Renal cortex interstitium (tissue), 11 donors: ENCODE measurements around the gene MAP7. TPM values are rescaled to one million over a fixed set of nuclear protein-coding genes. Genes with fewer than 3 reads are reported as not detected.

Source experiments
- DNase-seq, 11 donors: peaks; one replicate each; pipeline ENCODE4 v3.0.0-alpha.2; 2013; ENCODE audit warnings: low read depth in 9 of 11, low spot score in 4 of 11; ENCODE audit errors: extremely low read depth in 1 of 11
- polyA plus RNA-seq, 3 donors: library from polyadenylated mRNA; unstranded; fragments of 120-200 nt; gene quantifications; one replicate each; pipeline ENCODE4 v1.2.1, GENCODE V29; 2013; ENCODE audit not compliant: insufficient read length in 3 of 3

MAP7 gene
- polyA plus RNA-seq, 3 donors: 32.4 to 45.4 (median 32.5) TPM

DNA sequence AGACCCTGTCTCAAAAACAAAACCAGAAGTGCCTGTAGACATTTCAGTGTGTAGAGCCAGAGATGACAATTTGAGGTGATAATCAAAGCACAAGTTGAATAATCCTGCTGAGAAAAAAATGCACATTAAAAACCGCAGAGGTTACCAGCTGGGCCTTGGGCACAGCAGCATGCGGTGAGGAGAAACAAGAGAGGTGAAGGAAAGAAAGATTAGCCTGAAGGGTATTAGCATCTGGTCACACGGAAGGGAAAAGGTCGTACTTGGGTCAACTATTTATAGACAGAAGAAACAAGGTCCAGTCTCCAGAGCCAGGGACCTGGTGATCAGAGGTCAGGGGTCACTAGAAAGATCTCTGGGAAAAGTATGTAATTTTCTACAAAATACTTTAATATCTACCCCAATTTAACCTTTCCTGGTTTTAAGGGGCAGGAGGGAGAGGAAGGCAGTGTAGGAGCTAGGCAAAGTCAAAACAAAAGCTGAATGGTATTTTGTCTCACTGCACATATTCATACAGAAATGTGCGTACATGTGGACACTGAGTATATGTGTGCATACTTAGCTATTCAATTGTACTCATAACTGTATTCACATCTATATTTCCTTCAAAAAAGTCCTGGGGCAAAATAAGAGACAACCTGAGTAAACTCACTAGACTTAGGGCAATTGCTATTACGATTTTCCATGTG is 10.1 kb downstream of the MAP7 start:
- DNase-seq: no peak

DNA sequence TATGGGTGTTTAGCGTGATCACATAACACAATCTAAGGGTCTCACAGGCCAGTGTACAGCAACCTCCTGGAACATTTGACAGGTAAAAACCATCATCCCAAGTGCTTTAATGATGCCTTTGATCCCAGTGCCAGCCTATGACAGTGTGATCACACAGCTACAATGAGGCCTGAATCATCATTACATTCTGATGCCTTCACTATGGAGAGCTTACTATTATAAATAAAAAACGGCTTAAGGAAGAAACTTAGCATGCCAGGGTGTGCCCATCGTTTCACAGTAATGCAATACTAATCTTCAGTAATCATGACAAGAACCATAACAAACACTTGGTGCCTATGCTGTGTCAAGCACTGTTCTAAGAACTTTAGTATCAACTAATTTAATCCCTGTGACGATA is 11.4 kb downstream of the MAP7 start:
- no peak for DNase-seq

DNA sequence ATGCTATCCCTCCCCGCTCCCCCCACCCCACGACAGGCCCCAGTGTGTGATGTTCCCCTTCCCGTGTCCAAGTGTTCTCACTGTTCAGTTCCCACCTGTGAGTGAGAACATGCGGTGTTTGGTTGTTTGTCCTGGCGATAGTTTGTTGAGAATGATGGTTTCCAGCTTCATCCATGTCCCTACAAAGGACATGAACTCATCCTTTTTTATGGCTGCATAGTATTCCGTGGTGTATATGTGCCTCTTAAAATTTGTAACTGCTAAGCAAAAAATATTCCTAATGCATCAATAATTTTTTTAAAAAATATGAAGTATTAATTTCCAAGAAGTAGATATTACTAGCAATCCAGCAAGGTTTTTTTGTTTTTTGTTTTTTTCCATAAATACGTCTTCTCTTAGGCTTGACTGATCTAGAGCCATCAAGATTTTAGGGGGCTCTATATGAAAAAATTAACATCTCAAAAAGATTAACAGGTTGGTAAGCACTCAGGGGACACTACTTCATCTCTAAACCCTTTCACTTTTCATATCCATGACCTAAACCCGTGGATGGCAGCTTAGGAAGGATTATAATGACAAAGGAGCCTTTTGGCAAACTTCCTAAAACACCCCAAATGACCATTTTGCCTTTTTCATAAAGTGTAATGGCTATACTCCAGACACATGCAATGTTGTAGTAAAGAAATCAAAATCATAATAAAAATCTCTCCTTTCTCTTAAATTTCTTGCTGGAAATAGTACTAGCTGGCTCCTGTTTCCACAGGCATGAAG is 14.2 kb downstream of the MAP7 start:
- DNase-seq: no peak

DNA sequence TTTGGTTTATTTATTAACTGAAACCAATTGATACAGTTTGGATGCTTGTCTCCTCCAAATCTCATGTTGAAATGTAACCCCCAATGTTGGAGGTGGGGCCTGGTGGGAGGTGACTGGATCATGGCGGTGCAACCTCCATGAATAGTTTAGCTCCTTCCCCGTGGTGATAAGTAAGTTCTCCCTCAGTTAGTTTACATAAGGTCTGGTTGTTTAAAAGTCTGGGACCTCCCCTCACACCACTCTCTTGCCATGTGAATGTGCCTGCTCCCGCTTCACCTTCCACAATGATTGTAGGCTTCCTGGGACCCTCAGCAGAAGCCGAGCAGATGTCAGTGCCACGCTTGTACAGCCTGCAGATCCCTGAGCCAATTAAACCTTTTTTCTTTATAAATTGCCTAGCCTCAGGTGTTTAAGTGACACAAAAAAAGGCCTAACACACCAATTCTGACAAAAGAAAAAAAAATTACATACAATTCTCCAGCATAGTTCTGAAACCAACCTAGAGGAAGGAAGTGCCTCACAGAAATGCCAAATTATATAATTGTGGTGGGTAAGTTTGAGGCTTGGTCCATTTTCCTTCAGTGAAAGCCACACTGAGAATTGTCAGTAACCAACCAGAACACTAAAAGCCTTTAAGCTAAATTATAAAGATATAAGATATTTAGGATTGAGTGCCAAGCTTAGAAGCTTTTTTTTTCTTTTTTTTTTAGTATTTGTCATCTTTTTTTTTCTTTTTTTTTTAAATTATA is 15.0 kb downstream of the MAP7 start:
- no peak for DNase-seq

DNA sequence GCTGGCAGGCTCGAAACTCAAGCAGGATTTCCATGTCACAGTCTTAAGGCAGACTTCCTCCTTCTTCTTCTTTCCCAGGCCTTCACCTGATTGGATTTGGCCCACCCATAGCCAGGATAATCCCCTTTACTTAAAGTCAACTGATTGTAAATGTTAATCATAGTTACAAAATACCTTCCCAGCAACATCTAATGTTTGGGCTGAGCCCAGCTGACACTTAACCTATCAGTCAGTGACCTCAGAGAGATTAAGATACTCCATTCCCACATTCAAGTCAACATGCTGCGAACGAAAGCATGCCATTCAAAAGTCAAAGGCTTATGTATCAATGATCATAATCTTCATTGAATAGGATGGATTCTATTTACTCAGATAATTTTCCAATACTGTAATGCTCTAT is 16.0 kb downstream of the MAP7 start:
- DNase-seq: no peak

DNA sequence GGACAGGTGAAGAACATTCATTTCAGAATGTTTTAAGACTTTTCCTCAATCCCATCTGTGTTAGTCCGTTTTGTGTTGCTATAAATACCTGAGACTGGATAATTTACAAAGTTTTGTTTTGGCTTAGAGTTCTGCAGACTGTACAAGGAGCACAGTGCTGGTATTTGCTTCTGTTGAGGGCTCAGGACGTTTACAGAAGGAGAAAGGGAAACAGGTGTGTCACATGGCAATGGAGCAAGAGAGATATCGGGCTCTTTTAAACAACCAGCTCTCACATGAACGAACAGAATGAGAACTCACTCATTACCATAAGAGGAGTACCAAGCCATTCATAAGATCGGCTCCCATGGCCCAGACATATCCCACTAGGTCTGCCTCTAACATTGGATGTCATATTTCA is 16.7 kb downstream of the MAP7 start:
- no peak for DNase-seq

DNA sequence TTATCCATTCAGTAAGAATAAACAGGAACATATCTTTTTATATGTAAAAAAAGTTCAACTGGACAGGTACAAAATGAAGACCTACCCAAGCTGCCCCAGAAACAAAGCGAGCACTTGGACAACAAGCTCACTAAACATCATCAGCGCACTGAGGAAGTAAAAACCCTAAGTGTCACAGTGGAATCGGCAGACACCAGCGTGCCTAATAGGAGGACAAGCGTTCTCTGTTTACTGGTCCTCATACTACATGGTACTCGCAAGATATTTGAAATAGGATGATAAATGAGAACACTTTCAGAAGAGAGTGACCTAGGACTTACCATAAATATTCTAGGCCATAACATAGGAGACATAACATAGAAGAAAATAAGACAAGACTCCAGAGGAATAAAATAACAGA is 18.2 kb downstream of the MAP7 start:
- no peak for DNase-seq

DNA sequence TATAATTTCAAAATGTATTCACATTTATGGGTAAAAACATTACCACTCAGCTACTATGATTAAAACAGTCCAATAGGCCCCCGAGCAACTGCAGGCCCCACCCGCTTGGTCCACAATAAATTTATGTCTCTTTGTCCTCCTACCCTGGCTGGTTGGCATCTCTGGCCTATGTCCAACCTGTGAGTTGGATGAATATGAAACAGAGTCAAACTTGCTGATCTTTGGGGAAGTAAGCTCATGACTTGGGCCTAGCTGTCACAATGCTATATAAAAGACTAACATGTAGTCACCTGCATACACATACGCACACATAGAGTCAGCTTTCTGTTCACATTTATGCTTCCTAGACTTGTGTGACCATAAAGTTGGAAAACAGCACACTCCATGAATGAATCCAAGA is 20.5 kb downstream of the MAP7 start:
- no peak for DNase-seq

DNA sequence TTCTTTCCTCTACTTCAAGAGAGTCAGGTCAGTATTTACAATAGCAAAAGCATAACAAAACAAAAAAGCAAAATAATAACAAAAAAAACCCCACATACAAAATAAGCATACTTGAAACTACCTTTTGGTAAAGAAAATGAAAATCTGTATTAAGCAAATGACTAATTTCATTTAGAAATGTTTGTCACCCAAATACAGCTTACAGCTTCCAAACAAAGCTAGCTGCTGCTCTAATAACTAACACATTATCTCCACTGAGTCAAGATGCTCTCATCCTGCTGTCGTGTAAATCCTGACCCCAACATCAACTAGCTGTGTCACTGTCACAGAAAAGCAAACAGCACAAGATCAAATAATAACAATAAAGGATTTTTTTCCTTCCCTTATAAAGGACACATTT is 21.7 kb downstream of the MAP7 start:
- no peak for DNase-seq

DNA sequence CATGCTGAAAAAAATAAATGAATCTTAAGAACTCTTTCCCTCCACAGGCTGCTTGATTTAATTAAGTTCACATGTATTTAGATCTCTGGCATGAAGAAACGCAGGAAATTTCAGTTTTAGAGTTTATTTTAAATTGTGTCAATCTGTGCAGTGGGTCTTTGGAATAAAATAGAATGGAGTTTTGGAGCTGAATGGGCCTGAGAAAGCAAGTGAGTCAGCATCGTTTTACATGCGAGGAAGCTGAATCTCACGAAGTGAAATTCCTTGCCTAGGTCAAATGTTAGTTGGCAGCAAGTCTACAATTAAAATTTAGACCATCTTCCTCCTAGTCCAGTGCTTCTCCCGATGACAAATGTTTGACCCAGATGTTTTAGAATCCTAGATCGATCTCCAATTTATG is 22.4 kb downstream of the MAP7 start:
- no peak for DNase-seq

DNA sequence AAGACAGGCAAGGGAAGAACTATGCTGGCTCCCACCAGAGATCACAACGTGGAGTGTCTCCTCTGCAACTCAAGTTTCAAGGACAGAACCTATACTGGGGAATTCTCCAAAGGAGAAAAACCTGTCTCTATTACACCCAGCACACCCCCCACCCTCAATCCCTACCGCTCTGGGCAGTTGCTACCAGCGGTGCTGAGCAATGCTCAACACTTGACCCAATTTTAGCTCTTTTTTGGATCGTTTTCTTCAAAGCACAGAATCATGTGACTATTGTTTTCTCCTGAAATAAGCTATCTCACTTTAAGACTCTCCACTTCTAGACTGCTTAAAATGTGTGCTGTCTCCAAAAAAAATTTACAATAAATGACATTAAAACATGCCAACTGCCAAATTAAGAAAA is 23.3 kb downstream of the MAP7 start:
- no peak for DNase-seq

DNA sequence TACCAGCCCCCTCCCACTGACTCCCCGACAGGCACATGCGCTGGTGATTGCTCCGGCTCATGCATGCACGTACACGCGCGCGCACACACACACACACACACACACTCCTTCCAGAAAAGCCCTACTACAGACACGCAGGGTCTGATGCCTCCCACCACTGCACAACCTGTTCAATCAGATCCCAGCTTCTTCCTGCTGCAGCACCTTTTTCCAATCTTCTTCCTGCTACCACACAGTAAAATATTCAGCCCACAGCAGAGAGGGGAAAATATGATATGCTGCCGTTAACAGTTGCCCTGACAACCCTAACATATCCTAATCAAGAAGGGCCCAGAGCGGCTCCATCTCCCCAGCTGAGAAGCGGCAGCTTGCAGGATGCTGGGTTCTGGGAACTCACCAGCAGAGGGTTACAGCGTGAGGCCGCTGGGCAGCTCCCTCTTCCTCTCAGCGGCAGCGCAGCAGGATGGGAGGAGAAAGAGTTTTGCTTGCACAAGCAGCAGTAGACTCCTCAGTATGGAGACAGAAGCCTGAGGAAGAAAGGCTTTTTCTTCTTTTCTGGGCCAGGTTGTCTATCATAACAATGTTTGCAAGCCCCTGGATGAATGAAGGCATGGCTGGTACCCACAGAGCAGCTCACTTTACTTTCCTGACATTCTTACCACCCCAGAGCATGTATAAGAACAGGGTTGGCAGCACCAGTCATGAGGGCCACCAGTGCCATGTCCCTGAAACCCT is 23.9 kb downstream of the MAP7 start:
- DNase-seq: peak in 3 of 11 donors; percentile 18 to 39 (median 28)

DNA sequence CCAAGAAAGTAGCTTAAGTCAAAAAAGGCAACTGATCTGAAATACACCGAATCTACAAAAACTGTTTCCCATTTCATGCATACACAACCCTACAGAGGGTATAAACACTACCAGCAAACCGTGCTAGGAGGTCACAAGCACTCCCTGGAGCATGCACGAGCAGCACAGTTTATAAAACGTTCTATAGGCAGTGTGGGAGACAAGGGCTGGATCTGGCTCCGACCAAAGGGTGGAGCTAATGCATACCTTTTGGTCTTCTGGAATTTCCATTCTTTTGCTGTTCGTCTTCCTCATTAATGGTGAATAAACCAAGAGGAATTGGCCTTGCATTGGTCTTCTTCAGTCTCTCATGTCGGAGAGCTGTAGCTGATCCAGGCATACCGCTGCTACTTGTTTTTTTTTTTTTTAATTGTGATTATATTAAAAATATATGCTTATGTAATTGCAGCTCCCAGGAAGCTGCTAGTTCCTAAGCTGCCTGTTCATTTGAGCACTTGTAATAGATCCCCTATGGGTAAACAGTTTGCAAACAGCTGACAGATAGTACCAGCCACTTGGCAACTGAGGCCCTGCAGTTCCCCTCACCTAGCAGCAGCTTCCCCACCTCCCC is 24.5 kb downstream of the MAP7 start:
- DNase-seq: no peak

DNA sequence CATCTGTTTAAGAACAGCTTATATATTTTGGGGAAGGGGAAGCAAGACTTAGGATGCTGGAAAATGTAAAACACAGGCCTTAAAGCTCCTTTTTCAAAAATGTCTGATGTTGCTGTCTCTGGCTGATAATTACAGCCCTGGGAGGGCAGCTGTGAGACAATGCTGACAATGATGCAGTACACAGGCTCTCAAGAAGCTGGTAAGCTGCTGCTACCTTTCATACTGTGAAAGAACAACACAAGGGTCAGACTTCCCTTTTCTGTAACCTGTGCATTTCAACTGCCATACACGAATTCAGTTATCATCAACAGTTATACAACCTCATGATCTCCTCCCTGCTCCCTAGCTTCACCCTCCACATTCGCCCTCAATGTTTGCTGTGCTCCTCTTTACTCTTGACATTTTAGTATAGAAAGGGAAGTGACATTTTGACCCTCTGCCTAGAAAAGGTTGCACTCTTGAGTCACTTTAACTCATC is 25.2 kb downstream of the MAP7 start:
- DNase-seq: no peak

DNA sequence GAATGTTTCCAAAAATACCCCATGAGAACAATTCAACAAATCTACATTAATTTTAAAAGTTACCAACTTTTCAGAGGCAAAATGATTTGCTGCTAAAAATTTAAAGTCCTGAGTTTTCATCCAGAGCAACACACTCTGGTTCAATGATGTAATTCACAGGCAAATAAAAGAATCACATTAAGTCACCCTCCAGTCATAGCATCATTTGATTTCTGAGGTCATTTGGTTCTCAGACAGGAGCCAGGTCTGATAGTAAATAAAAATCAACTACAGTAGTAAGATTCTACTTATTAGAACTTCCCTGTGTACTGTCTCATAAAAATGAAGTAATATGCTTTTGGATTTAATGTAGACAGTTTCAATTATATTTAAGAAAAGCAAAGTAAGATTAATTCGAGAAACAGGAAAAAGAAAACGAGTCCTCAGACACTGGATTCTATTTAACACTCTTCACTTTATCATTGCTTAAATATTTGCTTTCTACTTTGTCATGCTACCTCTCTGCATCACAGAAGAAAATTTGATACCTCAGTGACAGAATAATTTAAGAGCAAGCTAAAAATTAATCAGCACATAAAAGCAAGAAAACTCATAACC is 25.8 kb downstream of the MAP7 start:
- DNase-seq: no peak

DNA sequence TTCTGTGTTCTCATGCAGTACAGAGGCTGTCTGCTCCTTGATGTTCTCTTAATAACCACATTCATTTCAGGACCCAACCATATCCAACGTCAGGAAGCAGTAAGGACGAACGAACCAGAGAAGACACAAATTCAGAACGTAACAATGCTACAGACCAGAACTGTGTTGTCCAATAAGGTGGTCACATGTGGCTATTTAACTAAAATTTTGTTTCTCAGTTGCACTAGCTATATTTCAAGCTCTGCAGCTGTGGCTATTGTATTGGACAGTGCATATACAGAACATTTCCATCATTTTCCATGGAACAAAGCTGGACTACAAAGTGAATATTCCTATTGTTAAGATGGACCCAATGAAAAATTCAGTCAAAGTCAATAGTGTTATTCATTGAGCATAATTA is 27.0 kb downstream of the MAP7 start:
- DNase-seq: no peak

DNA sequence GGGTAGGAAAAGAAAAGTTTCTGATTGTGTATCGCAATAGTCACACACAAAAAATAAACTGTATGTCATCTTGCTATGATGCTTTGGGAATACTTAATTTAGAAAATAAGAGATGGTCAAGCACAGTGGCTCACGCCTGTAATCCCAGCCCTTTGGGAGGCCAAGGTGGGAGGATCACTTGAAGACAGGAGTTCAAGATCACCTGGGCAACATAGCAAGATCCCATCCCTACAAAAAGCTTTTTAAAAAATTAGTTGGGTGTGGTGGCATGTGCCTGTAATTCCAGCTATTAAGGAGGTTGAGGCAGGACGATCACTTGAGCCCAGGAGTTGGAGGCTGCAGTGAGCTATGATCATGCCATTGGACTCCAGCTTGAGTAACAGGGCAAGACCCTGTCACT is 27.6 kb downstream of the MAP7 start:
- DNase-seq: no peak

DNA sequence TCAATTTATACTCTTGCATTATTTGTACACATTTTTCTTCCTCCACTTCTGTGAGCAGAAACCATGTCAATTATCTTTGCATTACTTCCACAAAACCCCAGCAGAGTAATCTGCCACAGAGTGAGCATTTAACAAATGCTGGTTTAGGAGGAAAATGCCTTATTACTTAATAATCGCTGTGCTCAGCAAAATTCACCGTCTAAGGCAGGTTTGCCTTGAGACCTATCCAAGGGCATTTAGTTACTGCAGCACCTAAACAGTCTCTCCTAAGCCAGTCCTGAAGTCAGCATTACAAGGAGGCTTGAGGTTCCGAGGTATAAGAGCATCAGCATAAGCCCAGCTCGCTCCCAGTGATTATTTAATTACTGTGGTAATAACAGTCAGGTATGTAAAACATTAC is 28.3 kb downstream of the MAP7 start:
- DNase-seq: no peak

DNA sequence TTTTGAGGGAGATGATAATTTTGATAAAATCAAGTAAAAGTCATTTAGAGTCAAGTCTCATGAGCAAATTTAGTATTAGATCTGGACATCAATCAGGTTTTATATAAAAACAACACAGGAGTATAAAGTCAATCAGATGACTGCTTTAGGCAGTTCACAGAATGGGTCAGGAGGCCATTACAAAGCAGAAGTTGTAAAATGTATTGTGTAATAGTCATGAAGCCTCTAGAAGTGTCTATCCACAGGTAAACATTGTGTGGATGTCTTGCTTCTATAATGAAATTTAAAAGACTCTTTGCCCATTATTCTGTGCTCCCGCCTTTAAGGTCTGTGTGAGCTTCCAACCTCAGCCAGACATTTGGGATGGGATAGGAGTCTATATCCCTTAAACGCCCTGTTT is 28.8 kb downstream of the MAP7 start:
- no peak for DNase-seq
